Epithelial cell of prostate (primary cell): ENCODE data around the gene RNF214.
"Not testable (repeated sequence)": the region's sequence is repeated elsewhere in the genome, so short reads cannot be mapped to it uniquely, and the experiment has no call there.

Experiments used
- DNase-seq: peaks from one replicate; pipeline ENCODE4 v3.0.0-alpha.2; 2011; ENCODE audit warnings: low read depth, low spot score
- H3K27ac ChIP-seq: fragments of 450-650 bp; 2 replicates; pipeline ENCODE4 v1.5.1; 2017; ENCODE audit warnings: mild to moderate bottlenecking

Gene RNF214

GRCh38 chr11:117229411-117229810 is 3.1 kb upstream of the RNF214 start:
- no peak overlapping the region for H3K27ac ChIP-seq
- DNase-seq = no peak

DNA sequence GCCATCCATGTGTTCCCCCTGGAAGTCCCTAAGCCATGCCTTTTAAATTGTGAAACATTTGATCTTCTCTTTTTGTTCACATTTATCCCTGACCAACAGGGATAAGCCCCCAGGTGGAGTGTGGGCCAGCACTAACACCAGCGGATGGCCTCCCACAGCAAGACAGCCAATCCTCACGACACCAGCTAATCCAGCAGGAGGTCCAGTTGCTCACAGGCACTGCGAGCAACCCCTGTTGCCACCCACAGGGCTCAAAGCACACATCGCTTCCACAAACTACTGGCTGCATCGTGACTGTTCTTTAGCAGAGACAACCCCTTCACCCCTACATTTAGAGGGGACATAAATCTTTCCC is 2.6 kb upstream of the RNF214 start:
- DNase-seq = no peak
- H3K27ac ChIP-seq = no peak overlapping the region

DNA sequence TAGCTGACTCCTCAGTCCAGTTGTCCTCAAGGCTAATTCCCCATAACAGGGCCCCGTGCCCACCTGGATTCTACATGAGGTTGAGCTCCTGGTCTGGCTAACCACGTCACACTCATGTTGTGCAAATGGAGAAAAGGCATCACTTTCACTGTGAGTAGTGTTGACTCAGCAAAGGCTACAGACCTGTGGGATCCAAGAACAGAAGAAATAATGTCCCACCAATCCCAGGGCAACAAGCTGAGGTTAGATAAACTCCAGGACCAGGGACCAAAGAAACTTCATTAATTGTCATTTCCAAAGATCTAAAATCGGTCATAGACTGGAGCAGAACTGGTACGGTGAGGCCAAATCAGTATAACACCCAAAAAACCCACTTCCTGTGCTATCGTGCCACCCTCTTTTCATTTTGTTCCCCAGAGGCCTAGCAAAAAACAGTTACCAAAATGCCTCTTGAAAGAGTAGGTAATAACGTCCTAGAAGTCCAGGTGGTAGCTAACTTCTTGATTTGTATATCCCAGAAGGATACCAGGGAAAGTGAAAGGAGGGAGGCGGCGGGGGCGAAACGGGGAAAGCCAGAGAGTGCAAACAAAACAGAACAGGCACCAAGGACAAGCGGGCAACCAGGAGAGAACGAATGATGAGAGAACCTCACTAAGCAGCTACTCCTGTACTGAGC is 2.0 kb upstream of the RNF214 start:
- DNase-seq = no peak
- peak overlapping the region; percentile 80 for H3K27ac ChIP-seq

DNA sequence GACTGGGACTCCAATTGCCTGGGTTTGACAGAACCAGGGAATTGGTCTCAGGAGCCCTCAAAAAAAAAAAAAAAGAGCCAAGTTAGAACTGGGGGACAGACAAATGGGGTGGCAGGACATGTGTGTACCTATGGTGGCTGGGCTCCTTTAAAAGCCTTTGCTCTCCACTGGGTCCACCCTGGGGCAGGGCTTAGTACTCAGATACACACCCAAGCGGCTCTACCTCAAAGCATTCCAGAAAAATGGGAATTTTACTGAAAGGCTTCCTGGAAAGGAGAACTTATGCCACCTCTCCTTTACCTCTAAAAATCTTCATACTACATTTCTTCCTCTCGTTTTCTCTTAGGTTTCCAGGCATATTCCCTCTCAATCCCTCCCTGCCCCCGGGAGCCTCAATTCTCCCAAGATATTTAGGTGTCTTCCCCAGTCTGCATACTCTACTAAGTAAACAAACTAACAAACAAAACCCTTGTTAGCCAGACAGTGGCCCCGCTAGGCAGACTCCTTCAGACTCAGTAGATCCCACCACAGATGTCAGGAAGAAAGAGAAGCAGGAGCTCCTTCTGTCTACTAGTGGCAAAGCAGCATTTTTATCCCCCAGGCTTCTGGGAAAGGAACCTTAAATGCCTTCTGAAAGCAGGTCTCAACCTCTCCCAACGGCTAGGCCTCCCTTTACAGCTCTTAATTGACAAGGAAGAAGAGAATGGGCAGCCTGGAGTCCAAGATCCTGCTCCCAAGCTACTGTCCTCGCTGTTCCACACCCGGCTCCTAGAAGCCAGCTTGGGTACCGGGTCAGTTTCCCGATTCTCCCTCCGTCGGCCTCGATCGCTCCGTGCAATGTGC is 1.3 kb upstream of the RNF214 start:
- no peak for DNase-seq
- peak overlapping the region; percentile 80 for H3K27ac ChIP-seq

DNA sequence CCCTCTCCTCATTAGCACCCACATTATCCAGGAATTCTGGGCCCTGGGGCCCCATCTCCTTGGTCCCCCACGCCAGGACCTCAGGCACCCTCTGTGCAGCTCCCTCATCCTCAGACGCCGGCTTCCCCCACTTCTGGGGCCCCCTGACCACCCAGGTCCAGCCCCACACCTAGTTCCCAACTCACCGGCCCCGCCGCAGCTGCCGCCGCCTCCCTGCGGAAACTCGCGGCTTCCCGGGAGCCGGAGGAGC is 704 bp upstream of the RNF214 start, which contains the start of gene PCSK7:
Gene PCSK7 (minus strand): TSS at position 232 of the 250 bp plus-strand sequence. CDS start 2,229 bp downstream, outside the sequence.
- peak within 1 kb of the TSS; percentile 80 for H3K27ac ChIP-seq
- no peak for DNase-seq

- no peak for DNase-seq
- peak overlapping the region; percentile 80 for H3K27ac ChIP-seq
Measured at GRCh38 chr11:117232911-117233409, 489 bp downstream of the RNF214 start.

DNA sequence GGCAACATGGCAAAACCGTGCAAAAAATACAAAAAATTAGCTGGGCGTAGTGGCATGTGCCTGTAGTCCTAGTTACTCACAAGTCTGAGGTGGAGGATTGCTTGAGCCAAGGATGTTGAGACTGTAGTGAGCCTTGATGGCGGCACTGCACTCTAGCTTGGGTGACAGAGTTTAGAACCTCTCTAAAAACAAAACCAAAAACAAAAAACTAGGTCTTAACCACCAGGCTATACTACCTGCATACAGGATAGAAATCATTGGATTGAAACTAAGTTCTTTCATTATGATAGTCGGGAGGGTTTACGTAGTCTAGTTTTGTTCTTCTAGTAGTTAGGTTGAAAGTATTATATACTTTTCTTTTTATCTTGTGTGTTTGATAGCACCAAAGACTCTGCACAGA is 5.8 kb downstream of the RNF214 start:
- no peak overlapping the region for H3K27ac ChIP-seq
- DNase-seq = no peak

GRCh38 chr11:117239295-117239694 is 6.8 kb downstream of the RNF214 start:
- peak; percentile 66 for DNase-seq
- peak overlapping the region; percentile 46 for H3K27ac ChIP-seq

GRCh38 chr11:117248341-117248740 is 15.9 kb downstream of the RNF214 start:
- DNase-seq = no peak

DNA sequence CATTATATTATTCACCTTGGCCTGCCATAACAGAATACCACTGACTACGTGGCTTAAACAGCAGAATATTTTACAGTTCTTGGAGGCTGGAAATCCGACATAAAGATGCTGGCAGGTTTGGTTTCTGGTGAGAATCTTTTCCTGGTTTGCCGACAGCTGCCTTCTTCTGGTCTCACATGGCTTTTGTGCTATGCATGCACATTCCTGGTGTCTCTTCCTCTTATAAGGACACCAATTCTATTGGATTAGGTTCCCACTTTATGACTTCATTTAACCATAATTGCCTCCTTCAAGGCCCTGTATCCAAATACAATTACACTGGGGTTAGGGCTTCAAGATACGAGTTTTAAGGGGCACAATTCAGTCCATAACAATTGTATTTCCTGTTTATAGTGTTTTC is 17.1 kb downstream of the RNF214 start:
- no peak overlapping the region for H3K27ac ChIP-seq
- DNase-seq = no peak

More at GRCh38 chr11:117248341-117248740, 15.9 kb downstream of the RNF214 start:
- no peak overlapping the region for H3K27ac ChIP-seq

- no peak overlapping the region for H3K27ac ChIP-seq
- DNase-seq = no peak
Measured at GRCh38 chr11:117251506-117251905, 19.0 kb downstream of the RNF214 start.

DNA sequence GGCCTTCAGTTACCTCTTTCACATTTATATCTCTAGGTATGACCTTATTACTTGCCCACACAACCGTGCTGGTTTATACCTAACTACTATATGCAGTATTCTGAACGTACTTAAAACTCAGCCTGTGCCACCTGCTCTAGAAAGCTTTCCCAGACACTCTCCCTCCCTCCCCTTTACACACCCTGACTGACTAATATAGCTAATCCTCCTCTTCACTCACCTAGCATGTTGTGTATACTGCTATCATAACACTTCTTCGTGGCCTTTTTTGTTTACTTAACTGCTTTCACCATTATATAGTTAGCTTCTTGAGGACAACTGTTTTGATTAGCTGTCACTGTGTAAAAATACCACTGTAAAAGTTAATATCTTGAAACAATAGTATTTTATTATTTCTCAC is 23.5 kb downstream of the RNF214 start:
- H3K27ac ChIP-seq = peak overlapping the region; percentile 16
- no peak for DNase-seq

GRCh38 chr11:117256573-117256972 is 24.1 kb downstream of the RNF214 start:
- H3K27ac ChIP-seq = peak overlapping the region; percentile 16
- DNase-seq = peak; percentile 26

GRCh38 chr11:117258576-117258975 is 26.1 kb downstream of the RNF214 start:
- H3K27ac ChIP-seq = no peak overlapping the region
- no peak for DNase-seq

DNA sequence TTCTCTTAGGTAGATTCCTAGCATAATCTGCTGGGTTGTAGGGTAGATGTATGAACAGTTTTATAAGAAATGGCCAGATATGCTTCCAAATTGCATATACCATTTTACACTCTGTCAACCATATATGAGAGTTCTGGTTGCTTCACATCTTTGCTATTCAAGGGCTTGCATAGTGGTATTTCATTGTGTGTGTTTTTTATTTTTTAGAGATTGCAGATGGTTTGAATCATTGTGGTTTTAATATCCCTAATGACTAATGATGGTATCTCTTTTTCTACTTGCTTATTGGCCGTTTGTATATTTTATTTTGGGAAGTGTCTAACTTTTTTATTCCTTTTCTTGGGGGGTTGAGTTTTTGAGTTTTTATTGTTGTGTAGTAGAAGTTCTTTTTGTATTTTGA is 26.9 kb downstream of the RNF214 start:
- no peak overlapping the region for H3K27ac ChIP-seq
- no peak for DNase-seq

DNA sequence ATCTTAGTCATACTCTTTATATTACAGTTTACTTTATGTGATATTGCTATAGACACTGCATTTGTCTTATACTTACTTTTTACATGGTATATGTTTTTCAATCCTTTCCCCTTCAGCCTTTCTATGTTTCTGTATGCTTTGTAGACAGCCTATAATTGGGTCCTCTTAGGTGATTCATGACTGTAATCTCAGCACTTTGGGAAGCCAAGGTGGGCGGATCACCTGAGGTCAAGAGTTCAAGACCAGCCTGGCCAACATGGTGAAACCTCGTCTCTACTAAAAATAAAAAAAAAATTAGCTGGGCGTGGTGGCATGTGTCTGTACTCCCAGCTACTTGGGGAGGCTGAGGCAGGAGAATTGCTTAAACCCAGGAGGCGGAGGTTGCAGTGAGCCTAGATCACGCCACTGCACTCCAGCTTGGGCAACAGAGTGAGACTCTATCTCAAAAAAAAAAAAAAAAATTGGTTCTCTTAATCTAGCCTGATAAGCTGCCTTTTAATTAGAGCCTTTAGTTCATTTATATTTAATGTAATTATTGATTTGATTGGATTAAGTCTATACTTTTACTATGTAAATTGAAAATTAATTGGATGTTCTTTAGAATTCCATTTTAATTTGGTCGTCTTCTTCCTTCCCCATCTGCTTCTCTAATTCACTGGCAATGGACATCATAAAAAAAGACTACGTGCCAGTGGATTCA is 32.3 kb downstream of the RNF214 start:
- H3K27ac ChIP-seq, DNase-seq: not testable (repeated sequence)

DNA sequence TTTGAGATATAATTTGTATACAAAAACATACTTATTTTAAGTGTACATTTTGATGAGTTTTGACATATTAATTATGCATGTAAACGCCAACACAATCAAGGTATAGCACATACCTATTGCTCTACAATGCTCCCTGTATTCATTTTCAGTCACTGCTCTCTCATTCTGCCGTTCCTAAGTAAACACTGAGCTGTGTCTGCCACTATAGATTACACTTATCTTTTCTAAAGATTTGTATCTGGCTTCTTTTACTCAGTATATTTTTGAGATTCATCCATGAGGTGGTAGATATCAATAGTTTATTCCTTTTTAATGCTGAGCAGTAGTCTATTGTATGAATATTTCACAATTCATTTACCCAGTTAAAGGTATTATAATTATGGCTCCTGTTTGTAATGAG is 33.3 kb downstream of the RNF214 start:
- H3K27ac ChIP-seq = no peak overlapping the region
- DNase-seq = no peak

- no peak for DNase-seq
- H3K27ac ChIP-seq = no peak overlapping the region
Measured at GRCh38 chr11:117269856-117270255, 37.4 kb downstream of the RNF214 start.

GRCh38 chr11:117271208-117271607 is 38.7 kb downstream of the RNF214 start:
- DNase-seq = no peak
- H3K27ac ChIP-seq = no peak overlapping the region

GRCh38 chr11:117272175-117272574 is 39.7 kb downstream of the RNF214 start:
- not testable (repeated sequence) for H3K27ac ChIP-seq, DNase-seq
